Measurements from ENCODE around the gene MPP4.

- TF ChIP-seq, protein P1, sequence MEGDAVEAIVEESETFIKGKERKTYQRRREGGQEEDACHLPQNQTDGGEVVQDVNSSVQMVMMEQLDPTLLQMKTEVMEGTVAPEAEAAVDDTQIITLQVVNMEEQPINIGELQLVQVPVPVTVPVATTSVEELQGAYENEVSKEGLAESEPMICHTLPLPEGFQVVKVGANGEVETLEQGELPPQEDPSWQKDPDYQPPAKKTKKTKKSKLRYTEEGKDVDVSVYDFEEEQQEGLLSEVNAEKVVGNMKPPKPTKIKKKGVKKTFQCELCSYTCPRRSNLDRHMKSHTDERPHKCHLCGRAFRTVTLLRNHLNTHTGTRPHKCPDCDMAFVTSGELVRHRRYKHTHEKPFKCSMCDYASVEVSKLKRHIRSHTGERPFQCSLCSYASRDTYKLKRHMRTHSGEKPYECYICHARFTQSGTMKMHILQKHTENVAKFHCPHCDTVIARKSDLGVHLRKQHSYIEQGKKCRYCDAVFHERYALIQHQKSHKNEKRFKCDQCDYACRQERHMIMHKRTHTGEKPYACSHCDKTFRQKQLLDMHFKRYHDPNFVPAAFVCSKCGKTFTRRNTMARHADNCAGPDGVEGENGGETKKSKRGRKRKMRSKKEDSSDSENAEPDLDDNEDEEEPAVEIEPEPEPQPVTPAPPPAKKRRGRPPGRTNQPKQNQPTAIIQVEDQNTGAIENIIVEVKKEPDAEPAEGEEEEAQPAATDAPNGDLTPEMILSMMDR (conservative IDR thresholded peaks at IDR 0.05 in 1 of 2, IDR thresholded peaks at IDR 0.05 in 1 of 2; ENCODE audit: extremely low read depth in 1 of 2, insufficient read depth in 1 of 2, low read depth in 1 of 2, low read length in 2 of 2) = no peak
- TF ChIP-seq EZH2 (IDR thresholded peaks at IDR 0.05; ENCODE audit: borderline replicate concordance, low read length) = no peak
Measured at GRCh38 chr2:201709747-201710146, 11.3 kb upstream of the MPP4 start.
